GM20431 (cell line): ENCODE data around the gene MYMX.

Source experiments
- in situ Hi-C: fragments of 300-500 bp; cut with MseI, MboI; formaldehyde crosslinking; loops from one replicate; pipeline ENCODE4 v1.15.0; 2020; ENCODE audit warnings: low sequenced_read_pairs; ENCODE audit not compliant: unreplicated experiment

The MYMX gene

DNA sequence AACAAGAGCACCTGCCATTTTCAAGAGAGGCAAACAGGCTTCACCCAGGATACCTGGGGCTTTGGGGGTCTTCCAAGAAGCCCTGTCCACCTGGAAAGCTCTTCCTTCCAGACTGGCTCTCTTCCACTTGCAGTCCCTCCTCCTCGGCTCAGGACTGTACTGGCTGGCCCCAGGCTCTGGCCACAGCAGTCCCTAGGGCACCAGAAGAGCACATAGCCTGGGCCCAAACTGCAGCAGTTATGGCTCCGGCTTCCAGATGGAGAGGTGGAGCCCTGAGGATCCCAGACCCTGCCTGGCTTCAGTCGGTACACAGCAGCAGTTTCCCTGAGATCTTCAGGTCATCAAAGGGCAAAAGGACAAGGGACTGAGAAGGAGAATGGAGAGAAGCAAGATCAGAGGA is 42.2 kb downstream of the MYMX start:
- in situ Hi-C loops: no loop called here

DNA sequence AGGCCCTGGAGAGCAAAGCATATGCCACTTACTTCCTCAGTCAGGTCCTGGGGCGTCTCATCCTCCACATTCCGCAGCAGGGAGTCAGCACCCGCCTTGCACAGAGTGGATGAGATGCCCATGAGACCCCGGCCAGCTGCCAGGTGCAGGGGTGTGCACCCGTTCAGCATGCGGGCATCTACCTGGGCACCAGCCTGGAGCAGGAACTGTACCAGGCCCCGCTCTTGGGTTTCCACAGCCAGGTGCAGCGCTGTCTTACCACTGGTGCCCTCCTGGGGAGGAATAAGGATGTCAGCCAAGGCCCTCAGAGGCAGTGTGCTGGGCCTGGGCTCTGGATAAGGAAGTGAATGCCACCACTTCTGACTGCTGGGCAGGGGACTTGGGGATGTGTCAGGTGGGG is 43.3 kb downstream of the MYMX start:
- in situ Hi-C loops: no loop called here

DNA sequence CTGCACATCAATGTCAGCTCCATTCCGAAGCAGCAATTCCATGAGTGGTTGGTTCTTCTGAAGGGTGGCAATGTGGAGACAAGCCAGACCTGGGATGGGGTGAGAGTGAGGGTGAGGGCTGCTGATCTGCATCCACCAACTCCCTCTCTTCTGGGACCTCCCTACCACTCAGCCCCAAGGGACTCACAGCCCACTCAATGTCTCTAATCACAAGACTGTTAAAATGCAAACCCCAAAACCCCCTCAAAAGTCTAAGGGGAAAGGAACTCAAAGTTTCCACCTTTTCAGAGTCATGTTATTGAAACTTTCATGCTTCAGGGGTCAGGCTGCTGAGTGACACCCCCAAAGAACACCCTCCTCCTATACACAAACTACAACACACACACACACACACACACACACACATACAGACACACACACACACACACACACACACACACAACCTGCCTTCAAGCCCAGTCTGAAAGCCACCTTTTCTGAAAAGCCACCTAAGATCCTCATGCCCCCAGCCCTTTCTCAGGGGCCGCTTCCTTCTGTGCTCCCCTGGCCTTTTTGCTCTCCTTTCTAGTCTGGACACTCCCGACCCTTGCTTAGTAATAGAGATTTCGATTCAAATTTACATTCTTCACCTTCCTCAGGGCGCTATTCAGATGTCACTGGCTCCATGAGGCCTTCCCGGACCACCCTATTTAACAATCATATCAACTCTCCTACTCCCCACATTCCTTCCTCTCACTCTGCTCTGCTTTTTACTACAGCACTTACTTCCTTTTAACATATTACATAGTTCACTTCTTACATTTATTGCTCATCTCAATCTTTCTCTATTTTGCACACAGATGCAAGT is 43.9 kb downstream of the MYMX start:
- in situ Hi-C loops: no loop called here

DNA sequence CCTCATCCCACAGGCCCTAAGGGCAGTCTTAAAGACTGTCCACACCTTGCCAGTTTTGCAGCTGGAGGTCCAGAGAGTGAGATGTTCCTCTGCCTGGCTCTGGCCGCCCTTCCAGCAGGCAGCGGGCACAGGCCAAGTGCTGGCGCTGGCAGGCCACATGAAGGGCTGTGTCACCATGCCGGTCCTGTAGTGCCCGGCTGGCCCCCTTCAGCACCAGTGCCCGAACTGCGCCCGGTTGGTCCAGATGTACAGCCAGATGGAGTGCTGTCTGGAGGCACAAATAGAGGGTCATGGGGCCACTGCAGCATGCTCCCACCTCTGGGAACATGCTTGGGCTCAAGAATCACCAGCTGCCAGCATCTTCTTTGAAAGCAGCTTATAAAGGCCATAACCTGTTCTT is 44.9 kb downstream of the MYMX start:
- in situ Hi-C loops: no loop called here

DNA sequence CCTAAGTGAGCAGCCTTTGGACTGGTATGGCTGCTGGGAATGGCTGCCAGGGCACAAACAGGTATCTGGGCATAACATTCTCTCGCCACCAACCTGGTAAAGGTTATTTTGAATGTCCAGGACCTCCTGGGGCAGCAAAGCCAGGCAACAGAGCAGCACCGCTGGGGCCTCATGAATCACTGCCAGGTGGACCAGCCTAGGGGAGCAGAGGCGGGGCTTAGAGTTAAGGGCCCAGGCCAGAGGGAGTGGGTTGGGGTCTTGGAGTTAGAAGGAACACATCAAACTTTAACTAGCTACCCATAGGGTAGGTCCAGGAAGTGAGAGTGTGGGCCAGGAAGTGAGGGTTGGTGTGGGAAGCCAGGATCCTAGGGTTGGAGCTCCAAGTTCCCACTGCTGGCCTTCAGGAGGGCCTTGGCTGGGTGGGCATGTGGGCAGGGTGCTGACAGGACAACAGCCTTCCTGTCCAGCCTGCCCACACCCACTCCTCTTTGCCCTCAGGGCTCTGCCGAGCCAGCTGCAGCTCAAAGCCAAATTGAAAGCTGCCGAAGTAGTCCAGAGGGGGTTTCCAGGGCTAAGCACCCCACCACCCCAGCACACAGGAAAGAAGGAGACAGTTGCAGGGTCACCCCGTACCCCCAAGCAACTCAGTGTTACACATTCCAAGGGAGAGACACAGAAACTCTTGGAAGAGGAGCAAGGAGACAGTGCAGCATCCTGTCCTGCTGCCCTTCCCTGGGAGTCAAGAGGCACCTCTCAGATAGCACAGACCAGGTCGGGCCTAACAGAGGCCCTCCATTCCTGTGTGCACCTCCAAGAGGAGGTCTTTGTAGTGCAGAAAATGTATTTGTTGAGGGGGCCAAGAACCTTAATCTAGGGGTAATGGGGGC is 46.0 kb downstream of the MYMX start:
- in situ Hi-C loops: no loop called here

DNA sequence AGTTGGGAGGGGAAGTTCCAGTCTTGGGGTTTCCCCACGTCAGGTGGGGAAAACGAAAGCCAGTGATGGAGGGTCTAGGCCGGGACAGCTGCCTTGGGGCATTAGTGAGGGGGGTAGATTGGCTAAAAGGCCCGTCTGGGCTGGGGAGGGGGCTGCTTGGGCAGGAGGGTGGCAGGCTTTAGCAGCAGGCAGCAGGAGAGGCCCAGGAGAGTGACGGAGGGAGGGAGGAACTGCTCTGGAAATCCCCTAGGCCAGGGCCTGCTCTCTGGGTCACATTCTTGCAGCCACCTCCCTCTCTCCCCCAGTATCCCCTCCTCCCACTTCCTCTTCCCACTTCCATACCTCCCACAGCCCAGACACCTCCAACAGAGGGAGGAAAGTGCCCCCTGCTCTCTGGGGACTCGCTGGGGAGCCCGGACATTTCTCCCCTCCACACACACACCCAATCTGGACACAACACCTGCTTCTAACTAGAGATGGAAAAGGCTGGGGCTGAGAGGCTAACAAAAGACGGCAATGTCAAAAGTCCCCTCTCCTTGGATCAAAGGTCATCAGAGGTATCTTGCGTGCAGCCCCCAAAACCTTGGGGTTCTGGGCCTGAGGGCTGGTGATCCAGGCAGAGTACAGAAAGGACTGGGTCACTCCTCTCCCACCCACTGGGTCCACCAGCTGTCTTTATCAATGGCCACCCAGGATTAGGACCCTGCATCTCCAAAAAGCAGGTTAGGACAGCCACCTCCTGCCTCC is 46.8 kb downstream of the MYMX start:
- in situ Hi-C loops: no loop called here

DNA sequence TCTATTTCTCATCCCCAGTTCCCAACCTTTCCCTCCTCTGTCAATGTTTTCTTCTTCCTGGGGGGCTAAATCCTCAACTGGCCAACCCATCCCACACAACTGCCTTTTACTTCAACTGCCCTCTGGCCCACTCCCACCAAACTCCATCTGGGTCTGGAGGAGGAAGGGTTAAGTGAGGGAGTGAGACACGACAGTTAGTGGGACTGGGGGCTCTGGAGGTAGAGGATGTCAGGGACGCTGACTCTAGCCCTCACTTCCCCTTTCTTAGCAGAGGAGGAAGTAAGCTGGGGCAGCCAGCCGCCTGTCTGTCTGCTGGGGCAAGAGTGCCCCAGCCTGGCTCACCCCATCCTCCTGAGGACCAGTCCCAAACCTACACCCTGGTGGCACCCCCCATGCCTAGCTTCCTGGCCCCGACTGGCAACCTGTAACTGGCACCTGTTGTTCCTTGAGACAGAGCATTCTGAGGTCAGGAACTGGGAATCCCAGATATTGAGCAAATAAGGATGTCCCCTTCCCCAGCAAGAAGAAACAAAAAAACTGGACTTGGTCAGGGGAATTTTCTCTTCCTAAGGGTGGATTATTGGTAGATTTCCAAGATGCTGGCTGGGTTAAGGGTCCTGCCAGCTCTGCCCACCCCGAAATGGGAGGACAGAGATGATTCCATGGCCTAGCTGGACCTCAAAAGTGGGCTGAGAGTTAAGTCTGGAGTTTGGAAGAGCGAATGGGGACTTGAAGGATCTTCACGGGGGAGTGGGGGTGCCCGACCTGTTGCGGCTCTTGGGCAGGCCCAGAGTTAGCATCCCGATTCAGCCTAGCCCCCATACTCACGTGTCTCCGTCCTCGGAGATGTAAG is 47.7 kb downstream of the MYMX start:
- in situ Hi-C loops: no loop called here

DNA sequence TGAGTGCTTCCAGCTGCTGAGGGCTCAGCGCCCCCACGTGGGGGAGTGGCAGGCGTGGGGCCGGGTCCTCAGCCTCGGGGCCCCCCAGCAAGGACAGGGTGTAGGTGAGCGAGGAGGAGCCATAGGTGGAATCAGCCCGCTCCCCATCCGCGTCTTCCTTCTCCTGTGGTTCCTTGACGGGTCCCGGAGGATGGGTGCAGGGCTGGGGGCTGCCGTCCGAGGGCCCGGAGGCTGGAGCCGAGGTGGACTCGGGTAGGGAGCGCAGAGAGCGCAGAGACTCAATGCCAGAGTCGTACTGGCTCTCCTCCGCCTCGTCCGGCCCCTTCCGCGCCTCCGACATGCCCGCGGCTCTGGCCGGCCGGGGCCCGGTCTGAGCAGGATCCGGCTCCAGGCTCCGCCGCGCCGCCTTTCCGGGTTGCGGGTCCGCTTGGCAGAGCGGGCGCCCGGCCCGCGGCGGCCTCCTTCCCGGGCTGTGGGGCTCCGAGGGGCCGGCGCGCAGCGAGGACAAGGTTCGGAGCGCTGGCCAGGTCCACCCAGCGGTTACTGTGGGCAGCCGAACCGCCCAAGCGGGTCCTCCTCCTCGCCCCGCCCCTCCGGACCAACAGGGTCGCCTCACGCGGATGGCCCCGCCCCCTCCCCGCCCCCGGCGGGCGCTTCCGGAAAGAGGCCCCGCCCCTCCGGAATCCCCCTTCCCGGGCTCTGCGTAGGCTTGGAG is 48.4 kb downstream of the MYMX start, which contains the start of gene NFKBIE:
Gene NFKBIE, minus strand, starts transcription at position 545 of the 715 bp plus-strand sequence. Its CDS starts 205 bp downstream, at position 340.
- in situ Hi-C loops: no loop called here

DNA sequence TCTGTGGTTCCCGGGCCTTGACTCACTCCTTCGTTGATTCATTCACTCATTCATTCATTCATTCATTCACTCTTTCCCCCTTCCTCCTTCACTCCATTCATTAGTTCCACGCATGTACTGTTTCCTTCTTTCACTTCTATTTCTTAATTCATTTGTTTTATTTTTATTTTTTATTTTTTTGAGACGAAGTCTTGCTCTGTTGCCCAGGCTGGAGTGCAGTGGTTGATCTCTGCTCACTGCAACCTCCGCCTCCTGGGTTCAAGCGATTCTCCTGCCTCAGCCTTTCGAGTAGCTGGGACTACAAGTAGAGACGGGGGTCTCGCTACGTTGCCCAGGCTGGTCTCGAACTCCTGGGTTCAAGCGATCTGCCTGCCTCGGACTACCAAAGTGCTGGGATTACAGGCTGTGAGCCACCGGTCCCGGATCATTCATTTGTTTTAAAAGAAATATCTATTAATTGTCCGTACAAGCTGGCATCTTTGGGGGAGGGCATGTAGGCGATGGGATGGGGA is 49.1 kb downstream of the MYMX start:
- in situ Hi-C loops: no loop called here

DNA sequence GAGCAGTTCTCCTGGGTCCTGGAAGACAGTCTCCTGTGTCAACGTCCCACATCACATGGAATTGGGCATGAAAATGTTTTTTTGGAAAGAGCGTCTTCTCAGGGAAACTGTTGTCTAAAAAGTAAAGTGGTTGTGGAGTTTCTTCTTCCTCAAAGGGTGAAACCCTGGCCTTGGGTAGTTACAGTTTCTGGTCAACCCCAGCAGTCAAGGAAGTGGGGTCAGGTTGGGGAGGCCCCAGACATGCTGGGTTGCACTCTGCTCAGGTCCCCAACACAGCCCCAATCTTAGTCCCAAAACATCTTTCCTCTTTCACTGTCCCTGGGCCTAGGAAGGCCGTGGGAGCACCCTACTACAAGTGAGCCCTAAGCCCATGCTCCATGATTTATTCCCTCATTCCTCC is 49.6 kb downstream of the MYMX start:
- in situ Hi-C loops: no loop called here

DNA sequence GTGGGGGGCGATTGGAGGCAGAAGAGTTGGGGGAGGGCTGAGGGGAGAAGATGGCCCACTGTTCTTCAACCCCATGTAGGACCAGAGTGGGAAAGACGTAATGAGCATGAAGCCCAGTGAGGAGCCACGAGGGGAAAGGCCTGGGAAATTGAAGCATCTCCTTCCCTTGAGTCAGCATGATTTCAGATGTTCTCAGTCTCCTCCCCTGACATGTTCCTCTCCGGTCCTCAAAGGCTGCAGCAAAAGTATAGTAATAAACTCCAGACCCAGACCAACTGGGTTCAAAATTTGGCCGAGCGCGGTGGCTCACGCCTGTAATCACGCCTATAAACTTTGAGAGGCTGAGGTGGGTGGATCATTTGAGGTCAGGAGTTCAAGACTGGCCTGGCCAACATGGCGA is 50.5 kb downstream of the MYMX start:
- in situ Hi-C loops: no loop called here
